GM19397 (cell line): ENCODE measurements around the gene ANXA3.

Source experiments
- ATAC-seq: cut with Tn5 transposase; IDR thresholded peaks from one replicate; pipeline ENCODE4 v1.9.1; 2021; ENCODE audit warnings: mild to moderate bottlenecking, moderate library complexity; ENCODE audit not compliant: unreplicated experiment

The ANXA3 gene

GRCh38 chr4:78608684-78609083, 57.1 kb downstream of the ANXA3 start:
- no peak for ATAC-seq

GRCh38 chr4:78609580-78609979, 58.0 kb downstream of the ANXA3 start:
- ATAC-seq, result no peak

- no peak for ATAC-seq
These were observed 59.1 kb downstream of the ANXA3 start for GRCh38 chr4:78610546-78611214.

GRCh38 chr4:78611215-78611558, 59.6 kb downstream of the ANXA3 start:
- no peak for ATAC-seq

- peak; percentile 28 for ATAC-seq
These were observed 61.0 kb downstream of the ANXA3 start for GRCh38 chr4:78612398-78613178.

GRCh38 chr4:78613522-78614321, 62.2 kb downstream of the ANXA3 start:
- peak; percentile 82 for ATAC-seq

GRCh38 chr4:78616046-78616498, 64.5 kb downstream of the ANXA3 start:
- ATAC-seq, result no peak

GRCh38 chr4:78618436-78618835, 66.9 kb downstream of the ANXA3 start:
- ATAC-seq, result no peak

- no peak for ATAC-seq
These were observed 69.8 kb downstream of the ANXA3 start for GRCh38 chr4:78621395-78621794.

GRCh38 chr4:78622253-78622979, 70.8 kb downstream of the ANXA3 start:
- ATAC-seq, result no peak

GRCh38 chr4:78624048-78624447, 72.5 kb downstream of the ANXA3 start:
- no peak for ATAC-seq

GRCh38 chr4:78625073-78625472, 73.5 kb downstream of the ANXA3 start:
- ATAC-seq, result no peak

- no peak for ATAC-seq
These were observed 75.7 kb downstream of the ANXA3 start for GRCh38 chr4:78627046-78627965.

- no peak for ATAC-seq
These were observed 76.6 kb downstream of the ANXA3 start for GRCh38 chr4:78627966-78628678.

GRCh38 chr4:78629991-78630541, 78.5 kb downstream of the ANXA3 start:
- ATAC-seq, result no peak

- no peak for ATAC-seq
These were observed 79.0 kb downstream of the ANXA3 start for GRCh38 chr4:78630615-78631014.

- no peak for ATAC-seq
These were observed 82.6 kb downstream of the ANXA3 start for GRCh38 chr4:78634011-78634664.
